DMS 273 (cell line): ENCODE measurements around the gene FIZ1.
"Not testable (repeated sequence)": the region's sequence is repeated elsewhere in the genome, so short reads cannot be mapped to it uniquely, and the experiment has no call there.

Experiments
- DNase-seq: peaks from one replicate; lab custom pipeline; 2025; ENCODE audit not compliant: unreplicated experiment; lab: John Stamatoyannopoulos, UW

The FIZ1 gene

GRCh38 chr19:55598034-55598433 lies 1.3 kb downstream of the FIZ1 start:
- no peak for DNase-seq

GRCh38 chr19:55597501-55597921 lies 1.8 kb downstream of the FIZ1 start:
- DNase-seq, result no peak

- no peak for DNase-seq
These were observed 3.0 kb downstream of the FIZ1 start for GRCh38 chr19:55596304-55596703.

- DNase-seq, result no peak
These were observed 4.2 kb downstream of the FIZ1 start for GRCh38 chr19:55594996-55595545.

GRCh38 chr19:55593096-55593772 lies 6.1 kb downstream of the FIZ1 start:
- DNase-seq, result no peak

GRCh38 chr19:55592391-55593090 lies 6.8 kb downstream of the FIZ1 start:
- DNase-seq, result no peak

GRCh38 chr19:55591555-55591954 lies 7.8 kb downstream of the FIZ1 start:
- DNase-seq, result peak; percentile 43

GRCh38 chr19:55590617-55591016 lies 8.7 kb downstream of the FIZ1 start:
- DNase-seq, result peak; percentile 60

- DNase-seq, result no peak
These were observed 9.2 kb downstream of the FIZ1 start for GRCh38 chr19:55590109-55590508.

GRCh38 chr19:55588738-55589137 lies 10.6 kb downstream of the FIZ1 start:
- DNase-seq, result no peak

- DNase-seq, result peak; percentile 98
These were observed 12.2 kb downstream of the FIZ1 start for GRCh38 chr19:55586976-55587668.

- DNase-seq, result peak; percentile 85
These were observed 13.5 kb downstream of the FIZ1 start for GRCh38 chr19:55585658-55586339.

- no peak for DNase-seq
These were observed 14.4 kb downstream of the FIZ1 start for GRCh38 chr19:55584871-55585270.

- DNase-seq, result not testable (repeated sequence)
These were observed 15.4 kb downstream of the FIZ1 start for GRCh38 chr19:55583897-55584296.

- DNase-seq, result not testable (repeated sequence)
These were observed 17.0 kb downstream of the FIZ1 start for GRCh38 chr19:55582284-55582683.

- DNase-seq, result no peak
These were observed 17.5 kb downstream of the FIZ1 start for GRCh38 chr19:55581823-55582223.

GRCh38 chr19:55581145-55581822 lies 18.0 kb downstream of the FIZ1 start:
- DNase-seq, result peak; percentile 32

GRCh38 chr19:55580628-55581144 lies 18.6 kb downstream of the FIZ1 start, which contains the start of gene ZNF579:
Gene ZNF579, minus strand, starts transcription at chr19:55580848. Its CDS starts 1,209 bp downstream, at chr19:55579639.
- peak; percentile 96 for DNase-seq

GRCh38 chr19:55579766-55580621 lies 19.3 kb downstream of the FIZ1 start:
- peak; percentile 62 for DNase-seq
